HepG2 (cell line): ENCODE data around the gene MBTD1. TPM values are rescaled to one million over a fixed set of nuclear protein-coding genes. Genes with fewer than 3 reads are reported as not detected.

Source experiments
- ATAC-seq: fragments of 200-7000 bp; cut with Tn5 transposase; 3 replicates; pipeline ENCODE4 v1.9.1; 2020; ENCODE audit warnings: mild to moderate bottlenecking, moderate library complexity
- BruUV-seq: library from RNA; stranded (reverse); fragments of 400-500 nt; replicated peaks from 2 replicates; lab custom pipeline; 2021; lab: Mats Ljungman, UMichigan
- CTCF ChIA-PET: fragments of 300-600 bp; formaldehyde crosslinking; extraction: SDS; loops from one replicate; lab custom pipeline; 2021; ENCODE audit warnings: low total read pairs, inconsistent platforms, low intra/inter-chr PET ratio; lab: Yijun Ruan, JAX
- POLR2A ChIA-PET: fragments of 350-600 bp; sonication (Branson Sonifier 250); formaldehyde crosslinking; loops from one replicate; lab custom pipeline; 2020; ENCODE audit warnings: antibody characterized with exemption, inconsistent platforms; lab: Yijun Ruan, JAX
- DNase-seq: peaks from one replicate; pipeline ENCODE4 v3.0.0-alpha.2; 2015; ENCODE audit warnings: low spot score
- FAIRE-seq: peaks from 3 replicates; lab custom pipeline; 2011; peaks lifted over from hg19 to GRCh38; lab: Jason Lieb, UNC
- H2AFZ ChIP-seq: one replicate; pipeline ENCODE4 v1.6.1; 2011; ENCODE audit warnings: low read length, inconsistent platforms
- H3K27ac ChIP-seq: fragments of 300-600 bp; 3 replicates; pipeline ENCODE4 v1.8.0; 2011; ENCODE audit warnings: mixed run types, mild to moderate bottlenecking, mixed read lengths, low read length, inconsistent platforms; ENCODE audit not compliant: insufficient read depth; ENCODE audit errors: extremely low read length
- H3K27me3 ChIP-seq, 2 experiments: fragments of 200-600 bp in 1 of 2; 2 replicates in 1 of 2; 3 replicates in 1 of 2; pipeline versions ENCODE4 v1.6.0 to v1.8.0; 2011; ENCODE audit warnings: low read length in 2 of 2, mild to moderate bottlenecking in 2 of 2, moderate library complexity in 2 of 2, inconsistent platforms in 1 of 2; ENCODE audit not compliant: insufficient read depth in 2 of 2, control insufficient read depth in 1 of 2
- H3K36me3 ChIP-seq, 2 experiments: fragments of 200-600 bp in 1 of 2; replicated peaks in 1 of 2; 2 replicates in 1 of 2; 3 replicates in 1 of 2; pipeline versions ENCODE4 v1.5.1 to v1.8.0; 2011; ENCODE audit warnings: low read length in 2 of 2, inconsistent platforms in 1 of 2; ENCODE audit not compliant: insufficient read depth in 2 of 2, control insufficient read depth in 1 of 2
- H3K4me1 ChIP-seq: 2 replicates; pipeline ENCODE4 v1.5.1; 2012; ENCODE audit warnings: low read length, inconsistent platforms; ENCODE audit not compliant: insufficient read depth
- H3K4me2 ChIP-seq: 2 replicates; pipeline ENCODE4 v1.6.0; 2011; ENCODE audit warnings: low read depth, low read length, inconsistent platforms
- H3K4me3 ChIP-seq, 3 experiments: fragments of 200-600 bp in 1 of 3; sonication (generic), shearing (Covaris generic) in 1 of 3; replicated peaks in 1 of 3; 2 replicates each; pipeline ENCODE4 v1.5.1; 2011 to 2016; ENCODE audit warnings: low read length in 3 of 3, inconsistent platforms in 2 of 3, low read depth in 2 of 3, mild to moderate bottlenecking in 2 of 3, control low read depth in 1 of 3, mixed read lengths in 1 of 3; ENCODE audit not compliant: insufficient read depth in 1 of 3
- H3K79me2 ChIP-seq: one replicate; pipeline ENCODE4 v1.6.1; 2011; ENCODE audit warnings: low read length, inconsistent platforms; ENCODE audit not compliant: insufficient read depth
- H3K9ac ChIP-seq: 2 replicates; pipeline ENCODE4 v1.6.0; 2011; ENCODE audit warnings: mild to moderate bottlenecking, low read depth, low read length, inconsistent platforms; ENCODE audit not compliant: insufficient read depth
- H3K9me3 ChIP-seq: 2 replicates; pipeline ENCODE4 v1.5.1; 2012; ENCODE audit warnings: mild to moderate bottlenecking, low read length
- H4K20me1 ChIP-seq: 2 replicates; pipeline ENCODE4 v1.6.0; 2011; ENCODE audit warnings: inconsistent platforms, mild to moderate bottlenecking, low read length, moderate library complexity; ENCODE audit not compliant: insufficient read depth
- DZIP1 ChIP-seq: sonication (generic); formaldehyde crosslinking; IDR thresholded peaks from 2 replicates; pipeline ENCODE4 v1.5.0; 2020; ENCODE audit warnings: mild to moderate bottlenecking, missing genetic modification reagents
- ELF3 ChIP-seq: IDR thresholded peaks from 2 replicates; pipeline ENCODE4 v1.6.1; 2016; ENCODE audit warnings: missing genetic modification reagents, missing compliant biosample characterization
- EP300 ChIP-seq, 3 experiments: sonication (generic) in 1 of 3; formaldehyde crosslinking in 1 of 3; IDR thresholded peaks; 2 replicates each; pipeline versions ENCODE4 v1.5.1 to v1.6.1; 2011 to 2020; ENCODE audit warnings: low read depth in 2 of 3, low read length in 2 of 3, borderline replicate concordance in 1 of 3, improper control_type of control experiment in 1 of 3, mild to moderate bottlenecking in 1 of 3, missing genetic modification reagents in 1 of 3, moderate library complexity in 1 of 3
- FOXA1 ChIP-seq, 2 experiments: fragments of 450-650 bp in 1 of 2; sonication (generic) in 1 of 2; formaldehyde crosslinking in 1 of 2; IDR thresholded peaks; 2 replicates each; pipeline versions ENCODE4 v1.4.0 to v1.6.1; 2016 to 2020; ENCODE audit warnings: missing genetic modification reagents in 1 of 2
- FOXP1 ChIP-seq, 2 experiments: fragments of 450-650 bp in 1 of 2; IDR thresholded peaks; 2 replicates each; pipeline ENCODE4 v1.6.1; 2017 to 2018; ENCODE audit warnings: antibody characterized with exemption in 1 of 2
- FOXP4 ChIP-seq: sonication (generic); formaldehyde crosslinking; IDR thresholded peaks from 2 replicates; pipeline ENCODE4 v1.4.0; 2020; ENCODE audit warnings: missing genetic modification reagents
- JUNB ChIP-seq: sonication (generic); formaldehyde crosslinking; IDR thresholded peaks from 2 replicates; pipeline ENCODE4 v1.8.0; 2022; ENCODE audit warnings: missing genetic modification reagents, mild to moderate bottlenecking, borderline replicate concordance
- RERE ChIP-seq: IDR thresholded peaks from 2 replicates; pipeline ENCODE4 v1.6.1; 2016; ENCODE audit warnings: low read depth, missing genetic modification reagents, missing compliant biosample characterization
- TCF7 ChIP-seq: sonication (generic); IDR thresholded peaks from 2 replicates; pipeline ENCODE4 v1.6.1; 2016; ENCODE audit warnings: antibody characterized with exemption, low read depth
- ZNF577 ChIP-seq: sonication (generic); formaldehyde crosslinking; IDR thresholded peaks from 2 replicates; pipeline ENCODE4 v1.4.0; 2020; ENCODE audit warnings: mild to moderate bottlenecking, low read depth, missing genetic modification reagents, borderline replicate concordance
- WGBS: methylation state at CpG from one replicate; pipeline ENCODE4 v1.1.6; 2017; ENCODE audit warnings: low lambda C conversion rate; 5-methylcytosine and 5-hydroxymethylcytosine counted together
- in situ Hi-C: cut with HindIII; loops from 2 replicates; pipeline ENCODE4 v1.10.0; 2017; ENCODE audit warnings: low pct_unique_long_range_greater_than_20kb; ENCODE audit not compliant: extremely low pct_ligation_motif_present
- intact Hi-C: fragments of 100-400 bp; cut with micrococcal nuclease; formaldehyde crosslinking; loops from one replicate; pipeline ENCODE4 v1.10.0; 2022; ENCODE audit not compliant: unreplicated experiment
- polyA plus RNA-seq, 8 experiments: library from polyadenylated mRNA; depleted of rRNA in 3 of 8; stranded (reverse) in 7 of 8; unstranded in 1 of 8; fragments of >200 nt; fragmentation: Illumina TruSeq in 4 of 8; extraction: Trizol in 4 of 8; gene quantifications; 2 replicates each; pipeline versions ENCODE4 v1.2.1 to v1.2.3, GENCODE V29; 2011 to 2016; ENCODE audit warnings: low read depth in 4 of 8, missing spikeins in 1 of 8, mixed read lengths in 1 of 8; ENCODE audit not compliant: insufficient read depth in 1 of 8
- total RNA-seq, 5 experiments: library from RNA; depleted of rRNA; stranded (reverse); fragments of >200 nt; fragmentation: Illumina TruSeq; extraction: Trizol; gene quantifications; 2 replicates each; pipeline ENCODE4 v1.2.3, GENCODE V29; 2016; ENCODE audit warnings: low read depth in 1 of 5

Gene MBTD1
- total and polyA plus RNA-seq, 2 of the 13 experiments (the other 11 are each of a cell fraction or from before 2014, with no cell fraction given) = 20.9 TPM

- ATAC-seq (peak; percentile 55), FAIRE-seq (no peak)
- CTCF ChIA-PET = no interaction called here
- TF ChIP-seq RERE (CRISPR knock-in tag) = 0 out of 2 replicates have a peak, but pooled peaks have one; percentile 44
- no peak for TF ChIP-seq EP300 (IDR thresholded peaks at IDR 0.05; ENCODE audit: low read depth in 2 of 2, low read length in 2 of 2)
- 0 out of 2 replicates have a peak, but pooled peaks have one; percentile 21 for TF ChIP-seq EP300 (CRISPR knock-in tag; IDR thresholded peaks at IDR 0.05; ENCODE audit: borderline replicate concordance)
- TF ChIP-seq DZIP1 (CRISPR knock-in tag) = no peak
- TF ChIP-seq ELF3 (CRISPR knock-in tag) = 0 out of 2 replicates have a peak, but pooled peaks have one; percentile 25
- no peak for TF ChIP-seq FOXA1 (IDR thresholded peaks at IDR 0.05)
- TF ChIP-seq FOXA1 (CRISPR knock-in tag; IDR thresholded peaks at IDR 0.05) = peak; percentile 27; the same call in 1 of the 2 replicates
- TF ChIP-seq FOXP4 = 0 out of 2 replicates have a peak, but pooled peaks have one; percentile 40
- 0 out of 2 replicates have a peak, but pooled peaks have one; percentile 18 for TF ChIP-seq JUNB (CRISPR knock-in tag)
- peak; percentile 52; the same call in 1 of the 2 replicates for TF ChIP-seq TCF7
- no peak for TF ChIP-seq ZNF577 (CRISPR knock-in tag)
- no peak for TF ChIP-seq FOXP1 (IDR thresholded peaks at IDR 0.05)
- TF ChIP-seq FOXP1 (CRISPR knock-in tag; IDR thresholded peaks at IDR 0.05) = peak; percentile 33; the same call in 1 of the 2 replicates
These were observed 10.8 kb upstream of the MBTD1 start for GRCh38 chr17:51270636-51271035.

More at GRCh38 chr17:51270636-51271035, 10.8 kb upstream of the MBTD1 start:
- no peaks in the 10 kb centered on the region for H3K9me3 ChIP-seq
- H2AFZ ChIP-seq = no peak overlapping the region
- no peak overlapping the region for H3K27ac ChIP-seq
- intact Hi-C loops = no loop called here
- no peak overlapping the region for H3K4me3 ChIP-seq
- peaks cover 12 to 94% of the 10 kb centered on the region in 2 experiments for H3K36me3 ChIP-seq
- peak; percentile 38 for DNase-seq
- H3K79me2 ChIP-seq = peaks cover 34% of the 10 kb centered on the region
- POLR2A ChIA-PET = interaction anchor here (1.8 kb wide), 1 partner anchor 9 kb away, joined by 9 read pairs; no protein-coding TSS in a partner anchor
- WGBS = 23% methylated on average over 1 of the region's 1 CpG
- H3K4me2 ChIP-seq = no peak overlapping the region
- H4K20me1 ChIP-seq = peaks cover 11% of the 10 kb centered on the region; the same call in 1 of the 2 replicates
- no TSS peak for BruUV-seq
- no peaks in the 10 kb centered on the region for H3K27me3 ChIP-seq
- H3K9ac ChIP-seq = no peak overlapping the region
- in situ Hi-C loops = no loop called here
- peaks cover 17% of the 10 kb centered on the region for H3K4me1 ChIP-seq
